ENCODE measurements around the gene DIO3.

DIO3 gene

DNA sequence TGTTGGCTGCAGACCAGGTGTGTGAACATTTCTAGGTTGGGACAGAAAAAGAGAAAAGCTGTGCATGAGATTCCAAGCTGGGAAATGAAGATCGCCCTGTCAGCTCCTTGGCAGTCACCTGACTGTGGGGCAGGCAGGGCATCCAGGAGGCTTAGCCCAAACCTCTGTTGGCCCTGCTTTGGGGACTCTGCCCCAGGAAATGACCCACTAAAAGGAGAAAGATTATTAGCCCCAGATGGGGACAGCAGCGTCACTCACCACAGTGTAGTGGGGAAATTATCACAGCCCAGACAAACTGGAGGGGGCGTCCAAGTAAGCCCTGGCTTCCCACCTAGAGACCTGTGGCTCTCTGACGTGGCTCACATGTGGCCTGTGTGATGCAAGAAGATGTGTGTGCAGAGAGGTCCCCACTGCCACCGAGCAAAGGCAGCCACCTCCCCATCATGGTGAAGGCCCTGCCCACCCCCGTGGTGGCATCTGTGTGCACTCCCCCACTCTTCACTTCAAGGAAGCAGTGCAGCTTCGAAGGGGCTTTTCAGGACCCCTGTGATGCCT, 39.1 kb downstream of the DIO3 start:
- no peak for DNase-seq

DNA sequence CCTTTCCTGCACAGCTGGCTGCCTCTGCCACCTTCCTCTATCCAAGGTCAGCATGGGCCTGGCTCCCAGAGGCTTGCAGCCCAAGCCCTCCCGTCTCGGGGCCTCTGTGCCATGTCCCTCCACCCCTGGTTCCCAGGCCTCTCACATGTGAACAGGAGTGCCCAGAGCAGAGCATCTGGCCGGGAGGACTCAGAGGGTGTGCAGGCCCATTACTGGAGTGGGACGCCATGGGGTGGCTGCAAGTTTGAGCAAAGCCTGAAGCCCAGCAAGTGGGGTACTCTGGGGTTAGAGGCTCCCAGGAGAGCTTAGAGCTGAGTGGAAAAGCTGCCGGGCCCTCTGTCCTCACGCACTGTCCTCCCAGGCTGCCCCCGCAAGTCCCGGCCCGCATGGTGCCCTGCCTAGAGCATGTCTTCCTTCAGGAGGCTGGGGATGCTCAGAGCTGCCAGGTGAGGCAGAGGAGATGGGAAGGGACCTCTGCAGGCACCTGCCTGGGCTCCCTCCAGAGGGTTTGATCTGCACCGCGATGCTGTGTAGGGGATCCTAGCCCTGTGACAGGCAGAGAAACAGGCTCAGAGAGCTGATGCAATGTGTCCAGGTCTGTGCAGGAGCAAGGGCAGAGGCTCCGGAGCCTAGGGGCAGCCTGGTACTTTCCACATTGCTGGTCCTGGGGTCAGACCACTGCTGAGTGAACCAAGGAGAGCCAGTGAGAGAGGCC, 39.8 kb downstream of the DIO3 start:
- DNase-seq = no peak

DNA sequence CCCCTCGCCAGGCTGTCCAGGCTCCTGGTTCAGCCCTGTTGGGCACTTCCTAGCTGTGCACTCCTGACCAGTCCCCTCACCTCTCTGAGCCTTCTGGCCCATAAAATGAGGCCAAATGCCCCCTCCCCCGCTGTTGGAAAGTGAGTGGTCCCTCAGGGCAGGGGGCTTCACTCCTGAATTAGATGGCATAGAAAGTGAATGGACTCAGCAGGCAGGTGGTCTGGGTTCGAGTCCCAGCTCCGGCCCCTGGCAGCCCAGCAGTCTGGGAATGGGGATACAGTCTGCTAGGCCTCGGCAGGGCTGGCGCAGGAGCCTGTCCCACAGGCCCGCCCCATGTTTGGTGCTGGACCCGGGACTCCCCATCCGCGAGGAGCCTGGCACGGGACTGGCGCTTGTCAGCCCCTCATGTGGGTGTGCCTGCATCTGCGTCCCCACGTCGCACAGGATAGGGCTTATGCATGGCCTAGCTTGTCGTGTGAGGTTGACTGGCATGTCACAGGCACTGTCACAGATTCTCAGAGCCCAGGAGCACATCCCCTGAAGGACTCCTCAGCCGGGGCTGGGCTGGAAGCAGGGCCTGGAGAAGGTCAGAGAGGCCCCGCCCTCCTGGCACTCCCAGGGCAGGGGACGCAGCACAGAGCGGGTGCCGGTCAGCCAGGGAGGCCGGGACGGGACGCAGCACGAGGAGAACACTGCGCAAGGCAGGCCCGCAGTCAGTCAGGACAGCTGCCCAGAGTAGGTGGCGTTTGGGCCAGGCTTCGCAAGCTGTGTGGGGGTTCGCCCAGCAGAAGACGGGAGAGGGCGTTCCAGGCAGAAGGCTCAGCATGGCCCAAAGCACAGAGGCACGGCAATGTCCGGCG, 40.5 kb downstream of the DIO3 start:
- no peak for DNase-seq

DNA sequence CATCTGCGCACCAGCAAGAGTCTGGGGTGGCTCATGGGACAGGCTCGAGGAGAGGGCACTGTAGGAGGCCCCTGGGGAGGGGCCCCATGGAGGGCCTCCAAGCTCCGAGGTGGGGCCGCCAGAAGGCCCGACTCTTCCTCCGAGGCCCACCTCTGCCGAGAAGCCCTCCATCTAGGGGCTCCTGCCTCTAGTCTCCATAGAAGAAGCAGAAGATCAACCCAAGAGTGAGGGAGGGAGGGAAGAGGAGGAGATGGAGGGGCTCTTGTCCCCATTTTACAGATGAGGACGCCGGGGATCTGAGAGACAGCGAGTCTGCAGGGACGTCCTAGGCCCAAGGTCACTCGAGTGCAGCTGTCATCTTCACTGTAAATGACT, 41.2 kb downstream of the DIO3 start:
- no peak for DNase-seq

DNA sequence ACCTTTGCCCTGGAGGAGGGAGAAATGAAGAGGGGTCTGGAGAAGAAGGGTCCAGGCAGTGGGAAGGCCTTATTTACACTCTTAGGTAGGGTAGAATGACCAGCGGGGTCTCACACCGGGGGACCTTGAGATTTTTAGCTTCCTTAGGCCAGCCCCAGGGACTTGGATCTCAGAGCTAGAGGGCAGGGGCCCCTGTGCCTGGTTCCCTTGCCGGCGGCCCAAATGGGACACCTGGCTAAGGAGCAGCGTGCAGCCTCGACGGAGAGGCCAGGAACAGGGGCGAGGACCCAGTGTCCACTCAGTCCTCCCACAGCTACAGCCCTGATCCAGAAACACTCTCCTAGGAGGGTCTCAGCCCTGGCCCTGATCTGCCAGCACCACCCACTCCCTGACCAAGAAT, 41.8 kb downstream of the DIO3 start:
- no peak for DNase-seq

DNA sequence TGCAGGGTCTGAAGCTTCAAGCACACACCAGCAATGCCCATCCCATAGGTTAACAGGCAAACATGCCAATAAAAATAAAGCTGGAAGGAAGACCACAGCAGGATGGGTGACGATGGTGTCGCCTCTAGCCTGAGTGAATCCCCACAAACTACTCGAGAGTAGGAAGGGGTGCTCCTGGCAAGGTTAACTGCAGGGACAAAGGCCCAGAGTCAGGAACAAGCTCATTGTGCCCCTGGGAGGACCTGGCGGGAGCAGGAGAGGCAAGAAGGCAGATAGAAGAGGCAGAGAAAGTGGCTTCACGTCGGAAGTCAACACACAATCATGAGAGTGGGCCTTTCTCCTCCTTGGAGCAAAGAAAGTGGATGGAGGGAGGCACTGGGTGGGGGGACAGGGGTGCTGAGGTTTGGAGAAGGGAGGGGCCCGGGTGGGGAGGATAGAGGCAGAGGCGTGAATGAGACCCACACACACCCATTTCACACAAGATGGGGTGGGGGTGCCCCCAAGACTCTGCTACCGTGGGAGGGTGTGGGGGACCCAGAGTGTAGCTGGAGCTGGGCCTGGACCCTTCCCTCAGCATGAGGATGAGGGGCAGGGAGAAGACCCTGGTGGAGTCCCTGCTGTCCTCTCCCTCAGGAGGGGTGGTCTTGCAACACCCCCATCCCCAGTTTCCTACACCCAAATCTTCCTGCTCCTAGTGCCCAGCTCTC, 43.1 kb downstream of the DIO3 start:
- DNase-seq = no peak

DNA sequence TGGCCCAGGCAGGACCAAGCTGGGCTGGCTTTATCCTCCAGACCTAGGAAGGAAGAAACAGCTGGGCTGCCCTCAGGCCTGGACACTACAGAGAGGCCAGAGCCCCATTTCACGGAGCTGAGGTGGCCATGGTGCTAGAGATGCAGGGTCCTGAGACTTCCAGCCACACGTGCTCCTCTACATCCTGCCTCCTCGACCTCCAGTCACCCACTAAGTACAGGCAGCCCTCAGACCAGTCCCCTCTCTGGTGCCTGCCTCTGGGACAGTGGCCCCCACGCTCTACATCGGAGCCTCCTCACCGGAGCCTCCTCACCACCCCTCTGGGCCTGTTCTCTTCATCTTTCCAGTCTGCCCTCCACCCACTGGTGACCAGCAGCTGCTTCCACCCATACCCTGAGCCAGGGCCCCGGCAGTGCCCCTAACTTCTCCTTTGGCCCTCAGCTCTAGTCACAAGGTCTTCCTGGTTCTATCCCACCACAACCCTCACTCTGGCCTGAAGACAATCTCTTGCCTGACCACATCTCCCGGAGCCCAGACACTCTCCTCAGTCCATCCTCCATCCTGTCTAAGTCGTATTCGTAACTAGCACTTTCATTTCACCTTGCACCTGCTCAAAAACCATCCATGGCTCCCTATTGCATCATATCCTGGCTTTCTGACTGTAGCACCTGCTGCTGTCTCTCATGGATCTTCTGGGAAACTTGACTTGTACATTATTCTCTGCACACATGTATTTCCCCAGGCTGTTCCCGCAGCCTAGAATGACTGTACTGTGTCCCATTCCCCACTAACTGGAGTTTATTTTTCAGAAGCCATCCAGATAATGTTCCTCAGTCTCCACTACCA, 43.9 kb downstream of the DIO3 start:
- no peak for DNase-seq

DNA sequence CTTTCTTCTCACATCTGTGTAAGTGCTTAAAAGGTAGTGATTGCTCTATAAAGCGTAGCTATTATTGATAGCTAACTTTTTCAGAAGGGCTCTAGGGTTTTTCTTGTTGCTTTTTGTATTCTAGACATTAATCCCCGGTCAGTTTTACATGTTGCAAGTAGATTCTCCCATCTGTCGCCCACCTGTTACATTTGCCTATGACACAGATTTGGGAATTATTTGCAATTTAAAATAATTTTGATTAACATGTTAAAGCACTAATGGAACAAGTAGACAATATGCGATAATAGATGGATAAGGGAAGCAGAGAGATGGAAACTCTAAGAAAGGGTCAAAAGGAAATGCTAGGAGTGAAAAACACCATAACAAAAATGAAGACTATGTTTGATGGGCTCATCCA, 44.5 kb downstream of the DIO3 start:
- no peak for DNase-seq
